AG09309 (cell line): ENCODE data around the gene BAD.
"Not testable (repeated sequence)": the region's sequence is repeated elsewhere in the genome, so short reads cannot be mapped to it uniquely, and the experiment has no call there.

Experiments used
- DNase-seq: peaks from one replicate; pipeline ENCODE4 v3.0.0-alpha.2; 2010; ENCODE audit warnings: low read depth
- H3K4me3 ChIP-seq: 2 replicates; pipeline ENCODE4 v1.5.1; 2011; ENCODE audit warnings: mild to moderate bottlenecking, low read depth, low read length, moderate library complexity; ENCODE audit not compliant: control insufficient read depth
- CTCF ChIP-seq: IDR thresholded peaks from 2 replicates; pipeline ENCODE4 v1.5.1; 2011; ENCODE audit warnings: mild to moderate bottlenecking, low read depth, low read length, inconsistent platforms; ENCODE audit not compliant: insufficient read depth, control insufficient read depth; ENCODE audit errors: missing control alignments

The BAD gene

GRCh38 chr11:64314805-64315561, 30.5 kb upstream of the BAD start:
- no peak overlapping the region for H3K4me3 ChIP-seq
- DNase-seq: no peak
- TF ChIP-seq CTCF: no peak

- no peak for DNase-seq
- TF ChIP-seq CTCF: peak; percentile 31
- H3K4me3 ChIP-seq: peak overlapping the region; percentile 36
Observed at GRCh38 chr11:64314146-64314804, 29.8 kb upstream of the BAD start.

- peak; percentile 24 for TF ChIP-seq CTCF
- DNase-seq: no peak
- peak overlapping the region; percentile 36 for H3K4me3 ChIP-seq
Observed at GRCh38 chr11:64313491-64314145, 29.2 kb upstream of the BAD start.

GRCh38 chr11:64312947-64313346, 28.5 kb upstream of the BAD start:
- DNase-seq: no peak
- H3K4me3 ChIP-seq: no peak overlapping the region
- TF ChIP-seq CTCF: no peak

GRCh38 chr11:64307795-64308194, 23.3 kb upstream of the BAD start:
- not testable (repeated sequence) for H3K4me3 ChIP-seq, DNase-seq

GRCh38 chr11:64306876-64307622, 22.6 kb upstream of the BAD start:
- no peak for TF ChIP-seq CTCF
- H3K4me3 ChIP-seq: peak overlapping the region; percentile 93
- no peak for DNase-seq
